HG02970 (cell line): ENCODE results near the gene DDX52.

Source experiments
- ATAC-seq: cut with Tn5 transposase; IDR thresholded peaks from one replicate; pipeline ENCODE4 v1.9.1; 2021; ENCODE audit warnings: mild to moderate bottlenecking, moderate library complexity, moderate number of reproducible peaks; ENCODE audit not compliant: unreplicated experiment, low FRiP score

Gene DDX52

GRCh38 chr17:37592291-37592690 is 51.0 kb downstream of the DDX52 start:
- no peak for ATAC-seq

DNA sequence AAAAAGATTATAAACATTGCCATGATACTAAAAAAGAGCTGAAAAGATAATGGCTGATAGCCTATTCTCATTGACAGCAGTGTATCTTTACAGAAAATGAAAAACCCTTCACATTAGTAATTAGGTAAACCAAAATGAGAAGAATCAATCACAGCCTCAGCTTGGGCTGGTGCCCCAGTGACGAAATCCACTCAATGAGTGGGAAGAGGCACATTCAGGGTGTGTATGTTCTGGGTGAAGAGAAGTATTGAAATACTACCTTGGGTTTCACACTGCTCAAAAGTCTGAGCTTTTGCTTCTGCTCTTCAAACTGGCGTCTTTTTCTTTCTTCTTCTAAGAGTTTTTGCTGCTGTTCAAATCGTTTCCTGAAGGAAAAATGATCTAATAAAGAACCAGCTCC is 58.2 kb downstream of the DDX52 start:
- no peak for ATAC-seq

- ATAC-seq: no peak
Measured at GRCh38 chr17:37576281-37576680, 67.0 kb downstream of the DDX52 start.

DNA sequence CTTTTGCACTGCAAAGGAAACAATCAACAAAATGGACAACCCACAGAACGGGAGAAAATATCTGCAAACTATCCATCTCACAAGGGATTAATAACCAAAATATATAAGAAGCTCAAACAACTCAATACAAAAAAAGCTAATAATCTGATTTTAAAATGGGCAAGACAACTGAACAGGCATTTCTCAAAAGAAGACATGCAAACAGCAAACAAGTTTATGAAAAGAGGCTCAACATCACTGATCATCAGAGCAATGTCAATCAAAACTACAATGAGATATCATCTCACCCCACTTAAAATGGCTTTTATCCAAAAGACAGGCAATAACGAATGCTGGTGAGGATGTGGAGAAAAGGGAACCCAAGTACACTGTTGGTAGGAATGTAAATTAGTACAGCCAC is 68.8 kb downstream of the DDX52 start:
- ATAC-seq: no peak

- no peak for ATAC-seq
Measured at GRCh38 chr17:37571674-37572073, 71.6 kb downstream of the DDX52 start.

DNA sequence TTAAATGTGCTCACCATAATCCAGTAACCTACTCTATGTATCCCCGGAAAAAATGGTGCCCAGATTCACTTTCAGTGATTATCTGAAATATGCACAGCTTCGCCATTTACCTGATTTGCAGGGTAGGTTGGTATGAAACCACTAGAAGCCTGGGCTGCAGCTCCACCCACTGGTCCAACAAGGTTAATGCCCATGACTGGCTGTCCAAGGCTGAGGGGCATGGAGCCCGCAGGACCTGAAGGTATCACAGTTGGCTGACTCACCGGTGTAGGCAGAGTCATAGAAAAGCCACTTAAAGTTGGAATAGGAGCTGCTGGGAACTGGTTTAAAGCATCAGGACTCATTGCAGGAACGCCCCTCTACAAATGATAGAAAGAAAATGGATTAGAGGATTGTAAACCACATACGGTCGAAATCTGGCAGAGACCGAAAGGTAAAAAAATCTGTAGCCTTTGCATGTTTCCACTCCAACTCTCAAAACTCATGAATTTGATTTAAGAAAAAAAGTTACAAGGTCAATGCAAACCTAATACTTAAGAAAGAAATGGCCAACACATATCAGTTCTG is 72.6 kb downstream of the DDX52 start:
- no peak for ATAC-seq

- no peak for ATAC-seq
Measured at GRCh38 chr17:37568350-37569053, 74.7 kb downstream of the DDX52 start.

GRCh38 chr17:37567538-37567937 is 75.7 kb downstream of the DDX52 start:
- no peak for ATAC-seq

DNA sequence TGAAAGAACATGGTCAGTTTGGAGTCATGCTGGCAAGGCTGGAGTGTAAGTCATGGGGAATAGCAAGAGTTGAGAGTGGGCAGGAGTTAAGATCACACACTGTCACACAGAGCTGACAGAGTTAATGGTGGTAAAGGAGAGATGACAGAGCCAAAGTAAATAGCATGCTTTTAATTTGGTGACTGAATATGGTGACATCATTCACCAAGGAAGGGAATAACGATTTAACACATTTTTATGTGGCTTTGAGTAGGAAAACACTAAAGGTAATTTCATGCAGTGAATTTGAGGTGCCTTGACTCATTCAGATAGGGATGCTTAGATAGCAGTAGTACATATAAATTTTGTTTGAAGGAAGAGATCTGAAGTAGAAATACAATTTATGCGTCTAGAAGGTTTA is 76.1 kb downstream of the DDX52 start:
- ATAC-seq: no peak

- ATAC-seq: no peak
Measured at GRCh38 chr17:37564252-37564651, 79.0 kb downstream of the DDX52 start.

GRCh38 chr17:37562016-37562745 is 81.1 kb downstream of the DDX52 start:
- no peak for ATAC-seq
